Stimulated activated CD4-positive, alpha-beta T cell treated with anti-CD3 and anti-CD28 coated beads, Interleukin-12 subunit alpha, Interleukin-12 subunit beta, amount 100 ng/mL, for 48 hours (primary cell): ENCODE measurements around the gene PCDHA10.
"Not testable (repeated sequence)": the region's sequence is repeated elsewhere in the genome, so short reads cannot be mapped to it uniquely, and the experiment has no call there.

Experiments used
- DNase-seq, 3 donors: peaks; one replicate each; pipeline ENCODE4 v3.0.0-alpha.2; 2020; ENCODE audit warnings: low read depth in 2 of 3, low spot score in 1 of 3

PCDHA10 gene, protein sequence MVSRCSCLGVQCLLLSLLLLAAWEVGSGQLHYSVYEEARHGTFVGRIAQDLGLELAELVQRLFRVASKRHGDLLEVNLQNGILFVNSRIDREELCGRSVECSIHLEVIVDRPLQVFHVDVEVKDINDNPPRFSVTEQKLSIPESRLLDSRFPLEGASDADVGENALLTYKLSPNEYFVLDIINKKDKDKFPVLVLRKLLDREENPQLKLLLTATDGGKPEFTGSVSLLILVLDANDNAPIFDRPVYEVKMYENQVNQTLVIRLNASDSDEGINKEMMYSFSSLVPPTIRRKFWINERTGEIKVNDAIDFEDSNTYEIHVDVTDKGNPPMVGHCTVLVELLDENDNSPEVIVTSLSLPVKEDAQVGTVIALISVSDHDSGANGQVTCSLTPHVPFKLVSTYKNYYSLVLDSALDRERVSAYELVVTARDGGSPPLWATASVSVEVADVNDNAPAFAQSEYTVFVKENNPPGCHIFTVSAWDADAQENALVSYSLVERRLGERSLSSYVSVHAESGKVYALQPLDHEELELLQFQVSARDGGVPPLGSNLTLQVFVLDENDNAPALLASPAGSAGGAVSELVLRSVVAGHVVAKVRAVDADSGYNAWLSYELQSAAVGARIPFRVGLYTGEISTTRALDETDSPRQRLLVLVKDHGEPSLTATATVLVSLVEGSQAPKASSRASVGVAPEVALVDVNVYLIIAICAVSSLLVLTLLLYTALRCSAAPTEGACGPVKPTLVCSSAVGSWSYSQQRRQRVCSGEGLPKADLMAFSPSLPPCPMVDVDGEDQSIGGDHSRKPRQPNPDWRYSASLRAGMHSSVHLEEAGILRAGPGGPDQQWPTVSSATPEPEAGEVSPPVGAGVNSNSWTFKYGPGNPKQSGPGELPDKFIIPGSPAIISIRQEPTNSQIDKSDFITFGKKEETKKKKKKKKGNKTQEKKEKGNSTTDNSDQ

GRCh38 chr5:140855772-140856674 is at the start of gene PCDHA10:
Gene PCDHA10, plus strand, starts transcription at chr5:140855897. Its CDS starts 152 bp downstream, at chr5:140856049.
- DNase-seq: no peak

DNA sequence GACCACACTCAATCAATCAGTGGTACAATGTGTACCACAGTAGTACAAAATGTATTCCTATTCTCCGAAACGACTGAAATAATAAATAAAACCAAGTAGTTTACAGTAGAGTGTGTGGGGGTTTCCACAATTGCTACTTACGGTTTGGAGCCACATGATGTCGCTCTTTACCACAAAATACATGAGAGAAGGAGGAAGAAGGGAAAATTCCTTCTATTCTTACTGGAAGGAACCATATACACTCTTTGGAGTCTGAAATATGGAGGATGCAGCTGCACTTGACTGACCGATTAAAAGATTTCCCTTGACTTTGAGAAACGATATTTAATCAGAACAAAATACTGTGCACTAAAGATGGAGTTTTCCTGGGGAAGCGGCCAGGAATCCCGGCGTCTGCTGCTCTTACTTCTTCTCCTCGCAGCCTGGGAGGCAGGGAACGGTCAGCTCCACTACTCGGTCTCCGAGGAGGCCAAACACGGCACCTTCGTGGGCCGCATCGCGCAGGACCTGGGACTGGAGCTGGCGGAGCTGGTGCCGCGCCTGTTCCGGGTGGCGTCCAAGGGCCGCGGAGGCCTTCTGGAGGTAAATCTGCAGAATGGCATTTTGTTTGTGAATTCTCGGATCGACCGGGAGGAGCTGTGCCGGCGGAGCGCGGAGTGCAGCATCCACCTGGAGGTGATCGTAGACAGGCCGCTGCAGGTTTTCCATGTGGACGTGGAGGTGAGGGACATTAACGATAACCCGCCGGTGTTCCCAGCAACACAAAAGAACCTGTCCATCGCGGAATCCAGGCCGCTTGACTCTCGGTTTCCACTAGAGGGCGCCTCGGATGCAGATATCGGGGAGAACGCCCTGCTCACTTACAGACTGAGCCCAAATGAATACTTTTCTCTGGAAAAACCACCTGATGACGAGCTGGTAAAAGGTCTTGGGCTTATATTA is 48.6 kb upstream of the PCDHA10 start, which contains the start of gene PCDHA4:
Gene PCDHA4, plus strand, starts transcription at position 235 of the 942 bp plus-strand sequence.
- no peak for DNase-seq

DNA sequence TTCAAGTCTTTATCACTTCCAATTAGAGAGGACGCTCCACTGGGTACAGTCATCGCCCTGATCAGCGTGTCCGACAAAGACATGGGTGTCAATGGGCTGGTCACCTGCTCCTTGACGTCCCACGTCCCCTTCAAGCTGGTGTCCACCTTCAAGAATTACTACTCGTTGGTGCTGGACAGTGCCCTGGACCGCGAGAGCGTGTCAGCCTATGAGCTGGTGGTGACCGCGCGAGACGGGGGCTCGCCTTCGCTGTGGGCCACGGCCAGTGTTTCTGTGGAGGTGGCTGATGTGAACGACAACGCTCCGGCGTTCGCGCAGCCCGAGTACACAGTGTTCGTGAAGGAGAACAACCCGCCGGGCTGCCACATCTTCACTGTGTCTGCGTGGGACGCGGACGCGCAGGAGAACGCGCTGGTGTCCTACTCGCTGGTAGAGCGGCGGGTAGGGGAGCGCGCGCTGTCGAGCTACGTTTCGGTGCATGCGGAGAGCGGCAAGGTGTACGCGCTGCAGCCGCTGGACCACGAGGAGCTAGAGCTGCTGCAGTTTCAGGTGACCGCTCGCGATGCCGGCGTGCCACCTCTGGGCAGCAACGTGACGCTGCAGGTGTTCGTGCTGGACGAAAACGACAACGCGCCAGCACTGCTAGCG is 47.3 kb upstream of the PCDHA10 start:
- not testable (repeated sequence) for DNase-seq

DNA sequence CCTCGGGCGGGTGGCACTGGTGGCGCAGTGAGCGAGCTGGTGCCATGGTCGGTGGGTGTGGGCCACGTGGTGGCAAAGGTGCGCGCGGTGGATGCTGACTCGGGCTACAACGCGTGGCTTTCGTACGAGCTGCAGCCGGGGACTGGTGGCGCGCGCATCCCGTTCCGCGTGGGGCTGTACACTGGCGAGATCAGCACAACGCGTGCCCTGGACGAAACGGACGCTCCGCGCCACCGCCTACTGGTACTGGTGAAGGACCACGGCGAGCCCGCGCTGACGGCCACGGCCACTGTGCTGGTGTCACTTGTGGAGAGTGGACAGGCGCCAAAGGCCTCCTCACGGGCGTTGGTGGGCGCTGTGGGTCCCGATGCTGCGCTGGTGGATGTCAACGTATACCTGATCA is 46.8 kb upstream of the PCDHA10 start:
- DNase-seq: no peak

GRCh38 chr5:140821375-140822280 is 34.1 kb upstream of the PCDHA10 start, which contains the start of gene PCDHA5:
Gene PCDHA5, plus strand, starts transcription at chr5:140821613.
- peak in 2 of 3 donors; percentile 15 to 34 for DNase-seq

- no peak for DNase-seq
These were observed 33.4 kb upstream of the PCDHA10 start for GRCh38 chr5:140822281-140822629.

GRCh38 chr5:140822969-140823368 is 32.7 kb upstream of the PCDHA10 start:
- DNase-seq: not testable (repeated sequence)

DNA sequence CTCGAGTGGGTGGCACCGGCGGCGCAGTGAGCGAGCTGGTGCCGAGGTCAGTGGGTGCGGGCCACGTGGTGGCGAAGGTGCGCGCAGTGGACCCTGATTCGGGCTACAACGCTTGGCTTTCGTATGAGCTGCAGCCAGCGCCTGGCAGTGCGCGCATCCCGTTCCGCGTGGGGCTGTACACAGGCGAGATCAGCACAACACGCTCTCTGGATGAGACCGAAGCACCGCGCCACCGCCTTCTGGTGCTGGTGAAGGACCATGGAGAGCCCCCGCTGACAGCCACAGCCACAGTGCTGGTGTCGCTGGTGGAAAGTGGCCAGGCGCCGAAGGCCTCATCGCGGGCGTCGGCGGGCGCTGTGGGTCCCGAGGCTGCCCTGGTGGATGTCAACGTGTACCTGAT is 32.2 kb upstream of the PCDHA10 start:
- DNase-seq: no peak

DNA sequence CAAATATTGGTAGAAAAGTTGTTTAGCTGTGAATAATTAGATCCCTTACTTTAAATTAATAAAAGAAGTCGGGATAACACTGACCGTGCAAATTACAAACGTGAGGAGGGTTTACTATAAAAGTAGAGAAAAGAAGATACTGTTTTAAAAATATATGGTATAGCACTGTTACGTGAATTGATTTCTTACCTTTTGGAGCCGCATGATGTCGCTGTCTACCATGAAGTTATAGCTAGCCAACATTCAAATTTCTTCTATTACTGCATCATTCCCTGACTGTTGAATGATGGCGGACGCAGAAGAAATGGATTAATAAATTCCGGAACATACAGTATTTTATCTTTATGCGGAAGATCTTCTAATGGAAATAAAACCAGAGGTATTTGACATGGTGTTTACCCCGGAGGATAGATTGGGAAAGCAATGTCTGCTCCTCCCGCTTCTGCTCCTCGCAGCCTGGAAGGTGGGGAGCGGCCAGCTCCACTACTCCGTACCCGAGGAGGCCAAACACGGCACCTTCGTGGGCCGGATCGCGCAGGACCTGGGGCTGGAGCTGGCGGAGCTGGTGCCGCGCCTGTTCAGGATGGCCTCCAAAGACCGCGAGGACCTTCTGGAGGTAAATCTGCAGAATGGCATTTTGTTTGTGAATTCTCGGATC is 27.9 kb upstream of the PCDHA10 start, which contains the start of gene PCDHA6:
Gene PCDHA6, plus strand, starts transcription at position 257 of the 658 bp plus-strand sequence. Its CDS starts 132 bp downstream, at position 389.
- DNase-seq: no peak

DNA sequence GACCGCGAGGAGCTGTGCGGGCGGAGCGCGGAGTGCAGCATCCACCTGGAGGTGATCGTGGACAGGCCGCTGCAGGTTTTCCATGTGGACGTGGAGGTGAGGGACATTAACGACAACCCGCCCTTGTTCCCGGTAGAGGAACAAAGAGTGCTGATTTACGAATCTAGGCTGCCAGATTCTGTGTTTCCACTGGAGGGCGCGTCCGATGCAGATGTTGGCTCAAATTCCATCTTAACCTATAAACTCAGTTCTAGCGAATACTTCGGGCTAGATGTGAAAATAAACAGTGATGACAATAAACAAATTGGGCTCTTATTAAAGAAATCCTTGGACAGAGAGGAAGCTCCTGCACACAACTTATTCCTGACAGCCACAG is 27.3 kb upstream of the PCDHA10 start:
- no peak for DNase-seq

DNA sequence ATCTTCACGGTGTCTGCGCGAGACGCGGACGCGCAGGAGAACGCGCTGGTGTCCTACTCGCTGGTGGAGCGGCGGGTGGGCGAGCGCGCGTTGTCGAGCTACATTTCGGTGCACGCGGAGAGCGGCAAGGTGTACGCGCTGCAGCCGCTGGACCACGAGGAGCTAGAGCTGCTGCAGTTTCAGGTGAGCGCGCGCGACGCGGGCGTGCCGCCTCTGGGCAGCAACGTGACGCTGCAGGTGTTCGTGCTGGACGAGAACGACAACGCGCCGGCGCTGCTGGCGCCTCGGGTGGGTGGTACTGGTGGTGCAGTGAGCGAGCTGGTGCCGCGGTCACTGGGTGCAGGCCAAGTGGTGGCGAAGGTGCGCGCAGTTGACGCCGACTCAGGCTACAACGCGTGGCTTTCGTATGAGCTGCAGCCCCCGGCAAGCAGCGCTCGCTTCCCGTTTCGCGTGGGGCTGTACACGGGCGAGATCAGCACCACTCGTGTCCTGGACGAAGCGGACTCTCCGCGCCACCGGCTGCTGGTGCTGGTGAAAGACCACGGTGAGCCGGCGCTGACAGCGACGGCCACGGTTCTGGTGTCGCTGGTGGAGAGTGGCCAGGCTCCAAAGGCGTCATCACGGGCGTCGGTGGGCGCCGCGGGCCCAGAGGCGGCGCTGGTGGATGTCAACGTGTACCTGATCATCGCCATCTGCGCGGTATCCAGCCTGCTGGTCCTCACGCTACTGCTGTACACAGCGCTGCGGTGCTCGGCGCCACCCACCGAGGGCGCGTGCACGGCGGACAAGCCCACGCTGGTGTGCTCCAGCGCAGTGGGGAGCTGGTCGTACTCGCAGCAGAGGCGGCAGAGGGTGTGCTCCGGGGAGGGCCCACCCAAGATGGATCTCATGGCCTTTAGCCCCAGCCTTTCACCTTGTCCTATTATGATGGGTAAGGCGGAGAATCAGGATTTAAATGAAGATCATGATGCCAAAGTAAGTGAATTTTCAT is 25.9 kb upstream of the PCDHA10 start:
- not testable (repeated sequence) for DNase-seq

- no peak for DNase-seq
These were observed 21.7 kb upstream of the PCDHA10 start, which contains the start of gene PCDHA7 for GRCh38 chr5:140833993-140834392. Gene PCDHA7, plus strand, starts transcription at chr5:140834269. Its CDS starts 115 bp downstream, at chr5:140834384.

DNA sequence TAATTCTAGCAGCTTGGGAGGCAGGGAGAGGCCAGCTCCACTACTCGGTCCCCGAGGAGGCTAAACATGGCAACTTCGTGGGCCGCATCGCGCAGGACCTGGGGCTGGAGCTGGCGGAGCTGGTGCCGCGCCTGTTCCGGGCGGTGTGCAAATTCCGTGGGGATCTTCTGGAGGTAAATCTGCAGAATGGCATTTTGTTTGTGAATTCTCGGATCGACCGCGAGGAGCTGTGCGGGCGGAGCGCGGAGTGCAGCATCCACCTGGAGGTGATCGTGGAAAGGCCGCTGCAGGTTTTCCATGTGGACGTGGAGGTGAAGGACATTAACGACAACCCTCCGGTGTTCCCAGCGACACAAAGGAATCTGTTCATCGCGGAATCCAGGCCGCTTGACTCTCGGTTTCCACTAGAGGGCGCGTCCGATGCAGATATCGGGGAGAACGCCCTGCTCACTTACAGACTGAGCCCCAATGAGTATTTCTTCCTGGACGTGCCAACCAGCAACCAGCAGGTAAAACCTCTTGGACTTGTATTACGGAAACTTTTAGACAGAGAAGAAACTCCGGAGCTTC is 21.2 kb upstream of the PCDHA10 start:
- DNase-seq: not testable (repeated sequence)

GRCh38 chr5:140835622-140836510 is 19.8 kb upstream of the PCDHA10 start:
- DNase-seq: no peak
